ENCODE data around the gene CHST13. TPM values are rescaled to one million over a fixed set of nuclear protein-coding genes. Genes with fewer than 3 reads are reported as not detected.
A peak's percentile ranks its signal among the peaks of the same experiment; 100 is the strongest.
"Not testable (repeated sequence)": the region's sequence is repeated elsewhere in the genome, so short reads cannot be mapped to it uniquely, and the experiment has no call there.

CHST13 gene
- total RNA-seq, 2 donors from 2014 or later = not detected

DNA sequence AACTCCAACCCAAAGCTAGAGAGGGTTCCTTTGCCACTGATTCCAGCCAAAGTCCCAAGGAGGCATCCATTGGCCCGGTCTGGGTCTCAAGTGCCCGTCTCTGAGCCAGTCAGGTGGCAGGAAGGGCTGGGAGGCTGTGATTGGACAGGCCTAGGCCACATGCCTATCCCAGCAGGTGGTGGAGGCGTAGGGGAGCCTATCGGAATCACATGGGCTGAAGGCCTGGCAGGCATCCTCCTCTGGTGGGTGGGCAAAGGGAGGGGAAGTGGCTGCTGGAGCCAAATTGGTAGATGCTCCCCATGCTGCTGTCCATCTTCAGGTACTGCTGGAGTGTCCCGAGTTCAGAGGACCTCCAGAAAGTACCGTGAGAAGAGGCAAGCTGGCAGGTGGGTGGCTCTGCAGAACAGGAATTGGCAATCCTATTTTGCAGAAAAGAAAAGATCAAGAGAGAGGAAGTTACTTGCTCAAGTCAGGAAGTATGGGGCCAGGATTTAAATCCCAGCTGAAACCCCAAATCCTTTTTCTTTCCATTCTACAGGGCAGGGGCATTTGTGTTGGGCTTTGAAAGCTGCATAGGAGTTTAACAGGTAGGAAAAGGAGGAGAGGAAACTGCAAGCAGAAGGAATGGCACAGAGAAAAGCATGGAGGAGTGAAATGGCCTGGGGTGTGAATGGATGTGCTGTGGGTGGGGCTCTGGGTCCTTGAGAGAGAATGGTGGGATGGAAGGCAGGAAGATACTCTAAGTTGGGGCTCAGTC, 3.7 kb downstream of the CHST13 start:
- Mint-ChIP-seq H3K4me3 (no peak overlapping the region), H3K27me3 (ENCODE audit: low read depth) (peaks cover 9% of the 10 kb centered on the region), H3K9me3 (no peaks in the 10 kb centered on the region), H3K36me3 (ENCODE audit: insufficient read depth in 2 of 2) (no peaks in the 10 kb centered on the region), H3K27ac (no peak overlapping the region), H3K4me1 (ENCODE audit: low read depth) (no peaks in the 10 kb centered on the region)
- DNase-seq (no peak), ATAC-seq (replicated peaks in 1 of 2) (no peak)

DNA sequence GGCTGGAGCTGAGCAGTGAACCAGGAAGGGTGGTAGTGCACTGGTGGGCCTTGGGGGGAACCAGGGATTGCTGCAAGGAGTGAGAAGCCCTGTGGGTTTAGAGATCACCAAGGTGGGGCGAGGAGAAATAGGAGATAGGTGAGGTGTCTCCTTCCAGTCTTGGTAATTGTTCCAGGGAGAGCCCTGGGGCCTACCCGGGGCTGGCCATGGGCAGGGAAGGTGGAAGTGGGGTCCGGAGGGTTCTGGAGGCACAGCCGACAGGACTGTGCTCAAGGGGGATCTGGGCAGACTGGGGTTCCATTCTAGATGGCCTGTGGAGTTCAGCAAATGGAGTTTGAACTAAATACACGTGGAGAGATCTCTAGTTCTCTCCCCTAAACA, 4.5 kb downstream of the CHST13 start:
- ATAC-seq (replicated peaks in 1 of 2) = no peak
- H3K4me3 Mint-ChIP-seq = no peak overlapping the region
- no peaks in the 10 kb centered on the region for H3K9me3 Mint-ChIP-seq
- peaks cover 1% of the 10 kb centered on the region for H3K27me3 Mint-ChIP-seq (ENCODE audit: low read depth)
- no peak for DNase-seq
- no peaks in the 10 kb centered on the region for H3K36me3 Mint-ChIP-seq (ENCODE audit: insufficient read depth in 2 of 2)
- no peaks in the 10 kb centered on the region for H3K4me1 Mint-ChIP-seq (ENCODE audit: low read depth)
- H3K27ac Mint-ChIP-seq = no peak overlapping the region

DNA sequence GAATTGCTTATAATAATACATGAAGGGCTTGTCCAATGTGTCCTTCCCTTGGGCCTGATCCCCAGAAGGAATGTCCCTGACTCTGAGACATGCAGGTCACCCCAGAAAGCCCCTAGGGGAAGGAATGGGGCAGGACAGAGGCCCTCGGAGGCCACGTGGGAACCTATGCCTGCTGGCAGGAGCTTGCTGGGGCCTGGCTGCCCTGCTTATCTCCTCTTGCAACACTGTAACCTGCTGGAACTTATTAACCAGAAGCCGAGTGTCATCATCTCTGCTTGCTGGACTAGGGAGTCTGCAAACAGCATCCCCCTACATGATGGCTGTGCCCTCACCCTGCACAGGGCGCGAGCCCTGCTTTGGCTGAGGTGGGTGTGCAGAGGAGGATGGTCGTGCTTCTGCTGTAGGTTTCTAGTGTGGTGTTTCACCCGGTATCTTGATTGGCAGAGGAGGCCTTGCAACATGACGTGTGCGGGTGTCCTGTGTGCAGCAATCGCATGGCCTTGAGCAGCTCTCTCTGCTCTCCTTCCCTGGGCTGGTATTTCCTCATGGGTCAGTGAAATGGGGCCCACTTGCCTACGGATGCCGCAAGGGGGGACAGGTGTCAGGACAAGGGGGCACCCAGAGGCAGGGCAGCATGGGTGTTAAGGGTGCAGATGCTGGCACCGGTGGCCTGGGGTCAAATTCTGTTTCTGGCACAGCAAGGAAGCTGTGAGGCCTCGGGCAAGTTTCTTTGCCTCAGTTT, 5.0 kb downstream of the CHST13 start:
- no peaks in the 10 kb centered on the region for H3K4me1 Mint-ChIP-seq (ENCODE audit: low read depth)
- no peaks in the 10 kb centered on the region for H3K36me3 Mint-ChIP-seq (ENCODE audit: insufficient read depth in 2 of 2)
- H3K27ac Mint-ChIP-seq = no peak overlapping the region
- H3K9me3 Mint-ChIP-seq = no peaks in the 10 kb centered on the region
- no peak for DNase-seq
- H3K4me3 Mint-ChIP-seq = no peak overlapping the region
- peaks cover 5% of the 10 kb centered on the region for H3K27me3 Mint-ChIP-seq (ENCODE audit: low read depth)
- no peak for ATAC-seq (replicated peaks in 1 of 2)

DNA sequence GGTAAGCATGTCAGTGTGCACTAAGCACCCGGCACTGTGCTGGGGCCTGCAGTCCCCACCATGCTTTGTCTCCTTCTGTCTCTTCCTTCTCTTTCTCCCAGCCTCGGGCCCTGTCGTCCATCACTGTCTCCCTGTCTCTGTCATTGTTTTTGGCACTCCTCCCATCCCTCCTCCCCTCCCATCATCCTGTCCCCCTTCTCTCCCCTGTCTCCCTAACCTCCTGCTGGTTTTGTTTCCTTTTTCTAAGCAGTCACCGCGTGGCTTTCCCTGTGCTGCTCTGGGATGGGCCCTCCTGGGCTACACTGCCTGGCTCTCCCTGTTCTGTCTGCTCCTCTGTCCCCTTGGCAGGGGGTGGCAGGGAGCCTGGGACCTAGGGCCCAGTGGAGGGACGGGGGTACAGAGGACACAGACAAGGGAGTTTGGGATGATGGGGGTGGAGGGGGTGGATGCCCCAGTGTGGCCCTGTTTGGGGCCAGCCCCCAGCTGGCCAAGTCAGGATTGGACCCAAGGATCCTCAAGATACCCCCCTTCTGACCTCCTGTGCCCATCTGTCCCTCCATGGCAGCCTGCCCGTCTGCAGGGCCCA, 5.7 kb downstream of the CHST13 start:
- ATAC-seq (replicated peaks in 1 of 2) (peak; percentile 5 to 19), DNase-seq (no peak)
- Mint-ChIP-seq H3K36me3 (ENCODE audit: insufficient read depth in 2 of 2) (no peaks in the 10 kb centered on the region), H3K4me3 (no peak overlapping the region), H3K27ac (no peak overlapping the region), H3K27me3 (ENCODE audit: low read depth) (peaks cover 12% of the 10 kb centered on the region), H3K4me1 (ENCODE audit: low read depth) (no peaks in the 10 kb centered on the region), H3K9me3 (no peaks in the 10 kb centered on the region)

DNA sequence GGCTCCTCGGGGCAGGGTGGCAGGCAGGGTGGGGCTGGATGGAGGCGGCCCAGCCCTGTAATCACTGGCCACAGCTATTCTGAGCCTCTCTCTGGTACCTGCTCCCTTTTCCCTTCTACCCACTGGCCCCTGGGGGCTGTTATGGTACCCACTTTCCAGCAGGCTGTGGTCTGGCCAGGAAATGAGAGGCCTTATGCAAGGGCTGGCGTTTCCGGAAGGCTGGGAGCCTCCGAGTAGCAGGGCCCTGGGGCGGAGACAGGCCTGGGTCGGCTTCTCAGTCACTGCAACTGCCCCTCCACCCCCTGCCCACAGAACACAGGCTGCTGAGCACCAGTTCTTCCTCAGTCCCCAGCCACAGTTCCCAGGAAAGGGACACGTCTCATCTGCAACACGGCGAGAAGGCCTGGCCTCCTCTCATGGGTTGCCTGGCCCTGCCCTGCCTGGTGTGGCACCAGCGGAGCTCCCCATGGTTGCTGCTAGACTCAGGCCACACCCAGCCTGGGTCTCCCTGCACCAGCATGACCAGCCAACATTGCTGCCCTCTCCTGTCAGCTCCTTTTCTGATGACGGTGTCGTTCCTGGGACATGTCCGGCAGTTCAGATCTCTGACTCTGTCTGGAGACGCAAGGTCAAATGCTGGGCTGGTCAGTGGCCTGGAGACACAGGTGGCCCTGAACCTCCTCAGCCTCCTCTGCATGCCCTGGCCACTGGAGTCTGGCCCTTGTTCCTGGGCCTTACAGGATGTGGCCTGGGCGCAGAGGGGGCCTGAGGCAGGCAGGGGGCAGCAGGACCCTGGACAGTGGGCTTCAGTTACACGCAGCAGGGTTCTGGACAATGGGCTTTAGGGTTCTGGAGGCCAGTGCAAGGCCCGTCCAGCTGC, 6.5 kb downstream of the CHST13 start:
- Mint-ChIP-seq H3K4me1 (ENCODE audit: low read depth) (no peaks in the 10 kb centered on the region), H3K27ac (no peak overlapping the region), H3K27me3 (ENCODE audit: low read depth) (peaks cover 13% of the 10 kb centered on the region), H3K9me3 (no peaks in the 10 kb centered on the region), H3K4me3 (no peak overlapping the region), H3K36me3 (ENCODE audit: insufficient read depth in 2 of 2) (no peaks in the 10 kb centered on the region)
- DNase-seq = no peak
- ATAC-seq (replicated peaks in 1 of 2) = peak; percentile 29 to 30

DNA sequence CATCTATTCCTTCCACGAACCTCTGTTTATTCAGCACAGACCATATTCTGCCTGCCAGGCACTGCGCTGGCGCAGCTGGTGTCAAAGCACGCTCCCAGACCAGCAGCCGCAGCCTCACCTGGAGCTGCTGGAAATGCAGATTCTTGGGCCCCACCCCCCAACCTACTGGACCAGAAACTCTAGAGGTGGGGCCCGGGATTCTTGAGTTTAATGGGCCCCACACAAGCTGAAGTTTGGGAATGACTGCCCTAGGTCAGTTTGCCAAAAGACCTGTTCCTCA, 7.0 kb downstream of the CHST13 start:
- Mint-ChIP-seq H3K9me3 (no peaks in the 10 kb centered on the region), H3K4me3 (no peak overlapping the region), H3K27me3 (ENCODE audit: low read depth) (peaks cover 13% of the 10 kb centered on the region), H3K4me1 (ENCODE audit: low read depth) (no peaks in the 10 kb centered on the region), H3K27ac (no peak overlapping the region), H3K36me3 (ENCODE audit: insufficient read depth in 2 of 2) (no peaks in the 10 kb centered on the region)
- no peak for ATAC-seq (replicated peaks in 1 of 2)
- DNase-seq = no peak

DNA sequence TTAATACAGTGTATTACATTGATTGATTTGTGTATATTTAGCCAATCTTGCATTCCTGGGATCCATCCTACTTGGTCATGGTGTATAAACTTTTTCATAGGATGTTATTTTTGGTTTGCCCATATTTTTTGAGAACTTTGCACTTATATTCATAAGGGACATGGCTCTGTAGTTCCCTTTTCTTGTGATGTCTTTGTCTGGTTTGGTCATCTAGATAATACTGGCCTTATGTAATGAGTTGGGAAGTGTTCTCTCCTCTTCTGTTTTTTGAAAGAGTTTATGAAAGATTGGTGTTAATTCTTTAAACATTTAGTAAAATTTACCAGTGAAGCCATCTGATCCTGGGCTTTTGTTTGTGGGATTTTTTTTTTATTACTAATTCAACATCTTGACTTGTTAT, 9.6 kb downstream of the CHST13 start:
- Mint-ChIP-seq H3K36me3 (ENCODE audit: insufficient read depth in 2 of 2) (no peaks in the 10 kb centered on the region), H3K4me3 (no peak overlapping the region)

DNA sequence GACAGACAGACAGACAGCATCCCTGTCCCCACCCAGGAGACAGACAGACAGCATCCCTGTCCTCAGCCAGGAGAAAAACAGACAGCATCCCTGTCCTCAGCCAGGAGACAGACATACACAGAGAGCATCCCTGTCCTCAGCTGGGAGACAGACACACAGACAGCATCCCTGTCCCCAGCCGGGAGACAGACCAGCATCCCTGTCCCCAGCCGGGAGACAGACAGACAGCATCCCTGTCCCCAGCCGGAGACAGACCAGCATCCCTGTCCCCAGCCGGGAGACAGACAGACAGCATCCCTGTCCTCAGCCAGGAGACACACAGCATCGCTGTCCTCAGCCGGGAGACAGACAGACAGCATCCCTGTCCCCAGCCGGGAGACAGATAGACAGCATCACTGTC, 10.8 kb downstream of the CHST13 start:
- H3K27ac Mint-ChIP-seq; H3K4me1 Mint-ChIP-seq (ENCODE audit: low read depth); ATAC-seq (replicated peaks in 1 of 2); H3K36me3 Mint-ChIP-seq (ENCODE audit: insufficient read depth in 2 of 2); H3K9me3 Mint-ChIP-seq; H3K4me3 Mint-ChIP-seq; DNase-seq: not testable (repeated sequence)
- peaks cover 13% of the 10 kb centered on the region for H3K27me3 Mint-ChIP-seq (ENCODE audit: low read depth)

More for the DNA sequence above, 9.6 kb downstream of the CHST13 start:
- Mint-ChIP-seq H3K27me3 (ENCODE audit: low read depth) (peaks cover 13% of the 10 kb centered on the region), H3K4me1 (ENCODE audit: low read depth) (no peaks in the 10 kb centered on the region), H3K27ac (no peak overlapping the region), H3K9me3 (no peaks in the 10 kb centered on the region)
- DNase-seq = no peak
- no peak for ATAC-seq (replicated peaks in 1 of 2)

DNA sequence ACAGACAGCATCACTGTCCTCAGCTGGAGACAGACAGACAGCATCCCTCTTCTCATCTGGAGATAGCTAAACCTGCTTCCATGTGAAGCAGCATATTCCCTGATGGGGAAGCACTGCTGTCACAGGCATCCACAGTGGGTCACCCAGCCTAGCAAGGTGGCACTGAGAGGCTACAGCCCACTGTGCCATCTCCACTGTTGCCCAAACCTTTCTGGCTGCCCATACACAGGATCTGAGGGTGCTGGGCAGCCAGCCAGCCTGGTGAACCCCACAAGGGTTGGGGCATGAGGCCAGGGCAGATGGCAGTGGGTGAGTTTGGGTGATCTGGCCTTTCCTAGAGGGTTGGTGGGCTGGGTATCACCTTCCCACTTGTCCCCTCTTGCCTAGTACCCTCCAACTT, 11.7 kb downstream of the CHST13 start:
- Mint-ChIP-seq H3K4me3 (no peak overlapping the region), H3K4me1 (ENCODE audit: low read depth) (no peaks in the 10 kb centered on the region), H3K36me3 (ENCODE audit: insufficient read depth in 2 of 2) (no peaks in the 10 kb centered on the region), H3K27me3 (ENCODE audit: low read depth) (peaks cover 13% of the 10 kb centered on the region), H3K27ac (no peak overlapping the region), H3K9me3 (peaks cover 0 to 4% of the 10 kb centered on the region in 2 donors)
- ATAC-seq (replicated peaks in 1 of 2) = no peak
- DNase-seq = no peak

DNA sequence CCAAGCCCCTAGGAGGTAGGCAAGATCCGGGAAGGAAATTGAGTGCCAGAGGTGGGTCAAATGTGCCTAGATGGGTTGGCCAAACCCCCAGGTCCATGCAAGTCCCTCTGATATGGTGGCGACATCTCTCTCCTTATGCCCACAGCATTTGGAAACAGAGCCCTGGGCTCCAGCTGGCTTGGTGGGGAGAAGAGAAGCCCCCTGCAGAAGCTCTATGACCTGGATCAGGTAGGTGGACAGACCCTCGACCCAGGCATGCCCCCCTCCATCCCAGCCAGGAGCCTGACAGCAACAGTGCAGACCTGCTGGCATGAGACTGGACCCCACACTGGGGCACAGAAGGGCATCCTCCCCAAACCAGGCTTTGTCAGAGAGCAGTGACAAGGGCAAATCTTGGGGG, 12.2 kb downstream of the CHST13 start:
- no peaks in the 10 kb centered on the region for H3K36me3 Mint-ChIP-seq (ENCODE audit: insufficient read depth in 2 of 2)
- no peak for ATAC-seq (replicated peaks in 1 of 2)
- no peak for DNase-seq
- no peak overlapping the region for H3K4me3 Mint-ChIP-seq
- peaks cover 5% of the 10 kb centered on the region for H3K4me1 Mint-ChIP-seq (ENCODE audit: low read depth)
- no peak overlapping the region for H3K27ac Mint-ChIP-seq
- peaks cover 0 to 4% of the 10 kb centered on the region in 2 donors for H3K9me3 Mint-ChIP-seq
- peaks cover 13% of the 10 kb centered on the region for H3K27me3 Mint-ChIP-seq (ENCODE audit: low read depth)

DNA sequence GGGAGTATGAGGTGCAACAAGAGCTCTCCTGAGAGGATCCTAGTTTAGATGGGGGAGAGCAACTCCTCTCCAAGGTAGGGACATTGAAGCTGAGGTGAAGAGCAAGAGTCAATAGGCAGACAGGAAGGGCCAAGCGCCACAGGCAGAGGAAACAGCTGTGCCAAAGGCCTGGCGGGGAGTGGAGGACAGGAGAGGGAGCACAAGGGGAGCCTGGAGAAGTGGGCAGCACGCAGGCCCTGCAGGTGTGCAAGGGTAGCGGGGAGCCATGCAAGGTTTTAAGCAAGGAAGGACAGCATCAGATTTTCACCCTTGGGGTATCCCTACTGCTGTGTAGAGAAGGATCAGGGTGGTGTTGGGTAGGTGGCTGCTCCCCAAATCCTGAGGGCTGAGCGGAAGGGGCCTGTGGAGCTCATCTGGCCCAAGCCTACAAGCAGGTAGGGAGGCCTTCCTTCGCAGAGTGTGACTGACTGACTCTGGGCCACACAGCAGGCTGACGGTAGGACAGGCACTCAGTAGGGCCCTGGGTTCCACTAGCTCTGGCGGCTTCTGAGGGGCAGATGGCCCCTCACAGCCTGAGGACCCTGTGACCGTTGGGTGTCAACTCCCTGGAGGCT, 13.3 kb downstream of the CHST13 start:
- ATAC-seq (replicated peaks in 1 of 2) = no peak
- H3K9me3 Mint-ChIP-seq = peaks cover 0 to 4% of the 10 kb centered on the region in 2 donors
- H3K27me3 Mint-ChIP-seq (ENCODE audit: low read depth) = peaks cover 13% of the 10 kb centered on the region
- H3K27ac Mint-ChIP-seq = no peak overlapping the region
- no peak for DNase-seq
- H3K4me1 Mint-ChIP-seq (ENCODE audit: low read depth) = peaks cover 7% of the 10 kb centered on the region
- no peak overlapping the region for H3K4me3 Mint-ChIP-seq
- H3K36me3 Mint-ChIP-seq (ENCODE audit: insufficient read depth in 2 of 2) = no peaks in the 10 kb centered on the region

DNA sequence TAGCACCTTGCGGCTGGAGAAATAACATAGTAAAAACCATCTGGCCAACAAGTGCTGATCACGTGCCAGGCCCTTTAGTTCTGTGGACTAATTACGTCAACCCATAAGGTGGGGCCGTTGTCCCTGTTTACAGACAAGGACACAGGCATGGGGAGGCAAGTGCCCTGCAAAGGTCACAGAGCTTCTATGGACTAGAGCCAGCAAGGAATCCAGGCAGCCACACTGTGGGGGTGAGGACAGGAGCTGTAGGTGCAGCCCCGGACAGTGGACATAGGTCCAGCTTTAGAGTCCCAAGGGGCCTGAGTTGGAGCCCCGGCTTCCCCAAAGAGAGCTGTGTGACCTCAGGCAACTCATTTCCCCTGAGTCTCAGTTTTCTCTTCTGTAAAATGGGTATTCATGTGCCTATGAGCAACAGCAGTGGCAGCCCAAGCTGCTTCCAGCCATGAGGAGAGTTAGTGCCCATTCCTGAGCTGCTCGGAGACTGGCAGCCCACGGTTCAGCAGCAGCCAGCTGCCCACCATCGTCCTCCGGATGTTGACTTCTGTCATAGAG, 13.9 kb downstream of the CHST13 start:
- Mint-ChIP-seq H3K27me3 (ENCODE audit: low read depth) (peaks cover 13% of the 10 kb centered on the region), H3K36me3 (ENCODE audit: insufficient read depth in 2 of 2) (no peaks in the 10 kb centered on the region), H3K27ac (no peak overlapping the region), H3K4me3 (no peak overlapping the region), H3K4me1 (ENCODE audit: low read depth) (peaks cover 7% of the 10 kb centered on the region), H3K9me3 (peaks cover 0 to 4% of the 10 kb centered on the region in 2 donors)
- no peak for ATAC-seq (replicated peaks in 1 of 2)
- no peak for DNase-seq
